Measurements from ENCODE around the gene NIFK.
A peak's percentile ranks its signal among the peaks of the same experiment; 100 is the strongest.
"Not testable (repeated sequence)": the region's sequence is repeated elsewhere in the genome, so short reads cannot be mapped to it uniquely, and the experiment has no call there.

The NIFK gene

DNA sequence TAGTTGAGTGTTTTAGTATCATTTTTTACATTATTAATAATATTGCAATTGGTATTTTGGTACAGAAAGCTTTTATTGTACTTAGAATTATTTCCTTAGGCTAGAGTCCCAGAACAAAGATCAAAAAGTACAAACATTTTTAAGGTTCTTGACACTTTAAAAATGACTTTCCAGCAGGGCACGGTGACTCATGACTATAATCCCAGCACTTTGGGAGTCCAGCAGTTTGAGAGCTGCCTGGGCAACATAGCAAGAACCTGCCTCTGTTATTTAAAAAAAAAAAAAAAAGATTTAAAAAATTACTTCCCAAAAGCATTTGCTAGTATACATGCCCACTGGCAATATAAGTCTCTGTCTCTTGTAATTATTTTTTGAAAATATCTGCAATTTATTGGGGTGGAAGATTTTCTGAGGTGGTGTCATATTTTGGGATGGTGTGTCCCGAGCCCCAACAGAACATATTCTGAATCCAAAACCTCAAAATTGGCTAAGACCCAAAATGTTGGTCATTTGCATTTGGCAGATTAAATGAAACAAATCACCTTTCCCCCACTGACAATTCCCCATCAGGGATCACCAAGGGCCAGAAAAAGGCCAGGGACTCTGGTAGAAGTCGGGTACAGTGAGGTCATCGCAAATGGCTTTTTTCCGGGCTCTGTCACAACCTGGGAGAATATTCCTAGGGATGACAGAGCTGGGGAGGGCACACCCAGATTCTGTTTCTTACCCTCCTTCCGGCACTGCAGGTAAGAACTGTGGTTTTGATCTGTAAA is 42.1 kb downstream of the NIFK start:
- DNase-seq: no peak

DNA sequence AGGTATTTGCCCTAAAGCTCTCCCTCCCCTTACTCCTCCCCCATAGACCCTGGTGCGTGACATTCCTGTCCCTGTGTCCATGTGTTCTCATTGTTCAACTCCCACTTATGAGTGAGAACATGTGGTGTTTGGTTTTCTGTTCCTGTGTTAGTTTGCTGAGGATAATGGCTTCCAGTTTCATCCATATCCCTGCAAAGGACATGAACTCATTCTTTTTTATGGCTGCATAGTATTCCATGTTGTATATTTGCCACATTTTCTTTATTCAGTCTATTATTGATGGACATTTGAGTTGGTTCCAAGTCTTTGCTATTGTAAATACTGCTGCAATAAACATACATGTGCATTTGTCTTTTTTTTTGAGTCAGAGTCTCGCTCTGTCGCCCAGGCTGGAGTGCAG is 46.1 kb downstream of the NIFK start:
- not testable (repeated sequence) for DNase-seq

DNA sequence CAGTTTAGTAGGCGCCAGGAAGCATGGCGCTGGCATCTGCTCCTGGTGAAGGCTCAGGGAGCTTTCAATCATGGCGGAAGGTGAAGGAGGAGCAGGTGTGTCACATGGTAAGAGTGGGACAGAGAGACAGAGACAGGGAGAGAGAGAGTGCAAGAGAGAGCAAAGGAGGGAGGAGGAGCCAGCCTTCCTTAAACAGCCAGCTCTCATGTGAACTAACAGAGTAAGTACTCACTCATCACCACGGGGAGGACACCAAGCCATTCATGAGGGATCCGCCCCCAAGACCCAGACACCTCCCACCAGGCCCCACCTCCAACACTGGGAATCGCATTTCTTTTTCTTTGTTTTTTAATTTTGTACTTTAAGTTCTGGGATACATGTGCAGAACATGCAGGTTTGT is 46.6 kb downstream of the NIFK start:
- no peak for DNase-seq

DNA sequence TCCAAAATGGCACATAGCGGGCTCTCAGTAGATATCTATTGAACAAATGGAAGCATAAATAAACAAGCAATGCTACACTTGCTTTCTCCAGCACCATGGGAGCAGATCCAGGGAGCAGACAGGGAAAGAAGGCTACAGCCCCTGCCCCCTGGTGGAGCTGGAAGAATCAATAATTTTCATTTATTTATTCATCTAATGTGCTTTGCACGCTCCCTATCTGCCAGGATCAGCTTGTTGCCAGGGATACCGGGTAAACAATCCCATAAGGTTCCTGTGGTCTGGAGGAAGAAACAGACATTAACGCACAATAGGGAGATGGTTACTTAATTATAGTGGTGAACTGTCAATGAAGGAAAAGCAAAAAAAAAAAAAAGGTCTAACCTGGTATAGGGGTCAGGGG is 47.3 kb downstream of the NIFK start:
- no peak for DNase-seq

DNA sequence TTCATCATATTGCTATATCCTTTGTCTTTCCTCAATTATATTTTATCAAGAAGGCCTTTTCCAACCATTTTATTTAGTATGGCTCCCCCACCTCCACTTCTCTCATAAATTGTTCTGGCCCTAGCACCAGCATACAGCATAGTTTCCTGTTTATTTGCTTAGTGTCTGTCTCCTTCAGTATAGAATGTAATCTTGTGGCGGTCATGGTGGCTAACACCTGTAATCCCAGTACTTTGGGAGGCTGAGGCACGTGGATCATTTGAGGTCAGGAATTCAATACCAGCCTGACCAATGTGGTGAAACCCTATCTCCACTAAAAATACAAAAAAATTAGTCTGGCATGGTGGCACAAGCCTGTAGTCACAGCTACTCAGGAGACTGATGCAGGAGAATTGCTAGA is 47.9 kb downstream of the NIFK start:
- DNase-seq: peak; percentile 29

DNA sequence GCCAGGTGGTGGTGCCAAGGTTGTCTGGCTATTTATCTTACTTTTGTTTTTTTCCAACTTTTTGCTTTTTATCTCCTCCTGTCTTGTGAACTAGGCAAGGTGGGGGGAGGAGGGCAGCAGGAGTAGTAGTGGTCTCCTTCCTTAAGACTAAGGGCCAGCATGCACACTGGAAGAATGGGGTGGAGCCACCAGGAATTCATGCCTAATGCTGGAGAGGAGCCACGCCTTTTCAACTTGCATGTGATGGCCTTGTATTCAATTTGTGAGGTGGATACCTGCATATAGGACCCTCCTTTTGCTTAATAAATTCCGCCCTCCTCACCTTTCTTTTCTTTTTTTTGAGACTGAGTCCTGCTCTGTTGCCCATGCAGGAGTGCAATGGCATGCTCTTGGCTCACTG is 49.8 kb downstream of the NIFK start:
- no peak for DNase-seq

DNA sequence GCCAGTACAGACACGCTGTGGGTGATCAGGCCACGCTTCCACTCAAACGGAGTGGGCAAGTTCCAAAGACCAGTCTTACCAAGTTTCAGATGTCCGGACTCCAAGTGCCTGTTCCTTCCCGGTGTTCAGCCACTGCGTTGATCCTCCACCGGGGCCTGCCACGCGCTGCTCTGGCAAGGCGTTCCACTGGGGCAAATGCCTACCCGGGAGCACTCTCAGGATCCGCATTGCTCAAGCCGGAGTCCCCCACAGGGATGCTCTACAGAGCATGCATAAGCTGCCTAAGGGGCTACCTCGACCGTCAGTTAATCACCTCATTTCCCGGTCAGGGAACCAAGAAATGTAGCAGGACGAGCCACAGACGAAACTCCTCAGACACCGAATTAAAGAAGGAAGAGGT is 50.5 kb downstream of the NIFK start:
- no peak for DNase-seq

DNA sequence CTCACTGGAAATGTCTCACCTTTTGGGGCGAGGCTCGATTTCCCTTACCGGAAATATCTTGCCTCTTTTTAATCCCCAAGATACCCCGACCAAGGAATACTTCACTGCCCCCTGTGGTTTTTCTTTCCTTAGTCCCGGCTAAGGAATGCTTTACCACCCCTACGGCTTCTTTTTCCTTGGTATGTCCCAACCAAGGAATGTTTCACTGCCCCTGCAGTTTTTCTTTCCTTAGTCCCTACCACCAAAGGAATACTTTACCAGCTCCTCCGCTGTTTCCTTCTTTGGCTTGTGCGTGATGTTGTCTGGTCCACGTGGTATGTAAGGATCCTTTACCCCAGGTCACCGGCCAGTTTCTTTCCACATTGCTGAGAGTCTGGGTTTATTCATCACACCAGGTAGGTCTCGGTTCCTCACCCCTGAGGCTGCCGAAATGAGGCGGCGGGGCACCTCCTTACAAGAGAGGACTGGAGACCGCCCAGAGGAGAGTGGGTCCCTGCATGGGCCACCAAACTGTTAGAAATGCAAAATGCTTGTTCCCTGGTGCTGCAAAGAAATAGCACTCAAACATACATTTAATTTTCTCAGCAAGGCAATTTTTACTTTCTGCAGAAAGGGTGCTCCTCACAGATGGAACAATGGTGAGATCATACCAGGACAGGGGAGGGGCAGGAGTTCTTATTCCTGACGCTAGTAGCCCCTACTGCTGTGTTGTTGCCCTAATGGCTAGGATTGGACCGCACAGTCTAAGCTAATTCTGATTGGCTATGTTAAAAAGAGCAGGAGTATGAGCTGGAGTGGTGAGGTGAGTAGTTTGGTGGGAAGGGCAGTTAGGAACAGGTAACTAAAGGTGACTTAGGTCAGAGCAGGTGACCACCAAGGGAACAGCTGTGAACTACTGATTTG is 54.0 kb downstream of the NIFK start:
- no peak for DNase-seq

DNA sequence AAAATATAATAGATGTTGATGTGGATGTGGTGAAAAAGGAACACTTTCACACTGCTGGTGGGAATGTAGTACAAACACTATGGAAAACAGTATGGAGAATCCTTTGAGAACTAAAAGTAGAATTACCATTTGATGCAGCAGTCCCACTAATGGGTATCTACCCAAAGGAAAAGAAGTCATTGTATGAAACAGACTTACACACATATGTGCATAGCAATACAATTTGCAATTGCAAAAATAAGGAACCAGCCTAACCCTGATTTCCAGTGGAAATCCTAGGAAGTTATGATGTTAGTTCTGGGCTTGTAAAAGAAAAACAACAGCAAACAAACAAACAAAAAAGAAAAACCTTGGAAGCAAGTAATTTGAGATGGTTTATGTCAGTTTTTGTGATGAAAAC is 58.8 kb downstream of the NIFK start:
- DNase-seq: no peak

Data from activated CD4-positive, alpha-beta T cell treated with anti-CD3 and anti-CD28 coated beads, Interleukin-2, amount 50 U/mL, for 16 hours (primary cell).